PC-9 (cell line): ENCODE measurements around the gene MIER1. TPM values are rescaled to one million over a fixed set of nuclear protein-coding genes. Genes with fewer than 3 reads are reported as not detected.

Source experiments
- BruUV-seq: library from RNA; stranded (reverse); fragments of 400-500 nt; replicated peaks from 2 replicates; lab custom pipeline; 2021; lab: Mats Ljungman, UMichigan
- CTCF ChIA-PET: fragments of 300-600 bp; sonication (Branson Sonifier 250); formaldehyde crosslinking; loops from one replicate; lab custom pipeline; 2022; ENCODE audit warnings: antibody characterized with exemption; lab: Charles Lee
- POLR2A ChIA-PET: fragments of 300-600 bp; sonication (Branson Sonifier 250); formaldehyde crosslinking; loops from one replicate; lab custom pipeline; 2022; ENCODE audit warnings: antibody characterized with exemption; ENCODE audit not compliant: unreplicated experiment; lab: Charles Lee
- DNase-seq, 2 experiments: peaks; one replicate each; pipeline versions ENCODE4 v3.0.0 to v3.0.0-alpha.2; 2015 to 2022; ENCODE audit warnings: mixed read lengths in 1 of 2
- H2AFZ ChIP-seq: fragments of 200-600 bp; sonication (generic); 2 replicates; pipeline ENCODE4 v1.8.1; 2017; ENCODE audit warnings: antibody characterized with exemption
- H3F3A ChIP-seq: fragments of 200-600 bp; sonication (generic); 2 replicates; pipeline ENCODE4 v1.8.1; 2017; ENCODE audit warnings: antibody characterized with exemption, mild to moderate bottlenecking, low read depth; ENCODE audit not compliant: insufficient read depth
- H3K27ac ChIP-seq: fragments of 200-600 bp; sonication (generic); 2 replicates; pipeline ENCODE4 v1.6.1; 2016; ENCODE audit warnings: mixed run types
- H3K27me3 ChIP-seq: fragments of 200-600 bp; sonication (generic); 2 replicates; pipeline ENCODE4 v1.6.1; 2016; ENCODE audit warnings: low read depth, mixed run types; ENCODE audit not compliant: insufficient read depth
- H3K36me3 ChIP-seq: fragments of 200-600 bp; sonication (generic); 2 replicates; pipeline ENCODE4 v1.6.1; 2016; ENCODE audit warnings: low read depth, mixed run types
- H3K4me1 ChIP-seq: fragments of 200-600 bp; sonication (generic); replicated peaks from 2 replicates; pipeline ENCODE4 v1.6.1; 2016; ENCODE audit warnings: mixed run types; ENCODE audit not compliant: insufficient read depth
- H3K4me2 ChIP-seq: fragments of 200-600 bp; sonication (generic); 2 replicates; pipeline ENCODE4 v1.6.1; 2017; ENCODE audit warnings: mixed run types
- H3K4me3 ChIP-seq: fragments of 200-600 bp; sonication (generic); 2 replicates; pipeline ENCODE4 v1.6.1; 2016; ENCODE audit warnings: mixed run types
- H3K79me2 ChIP-seq: fragments of 200-600 bp; sonication (generic); 2 replicates; pipeline ENCODE4 v1.6.1; 2017; ENCODE audit warnings: low read depth, mixed run types
- H3K9me2 ChIP-seq: fragments of 200-600 bp; sonication (generic); 2 replicates; pipeline ENCODE4 v1.8.1; 2017; ENCODE audit warnings: mild to moderate bottlenecking; ENCODE audit not compliant: insufficient read depth
- H3K9me3 ChIP-seq: fragments of 200-600 bp; sonication (generic); 2 replicates; pipeline ENCODE4 v1.8.1; 2016; ENCODE audit warnings: low read depth; ENCODE audit not compliant: insufficient read depth
- H4K20me1 ChIP-seq: fragments of 200-600 bp; sonication (generic); 2 replicates; pipeline ENCODE4 v1.8.1; 2017; ENCODE audit not compliant: insufficient read depth
- EZH2 ChIP-seq: fragments of 200-600 bp; sonication (generic); IDR thresholded peaks from 2 replicates; pipeline ENCODE4 v1.8.0; 2017; ENCODE audit warnings: antibody characterized with exemption, low read depth
- intact Hi-C: fragments of 100-400 bp; cut with micrococcal nuclease; formaldehyde crosslinking; loops from one replicate; pipeline ENCODE4 v1.10.0; 2022; ENCODE audit not compliant: unreplicated experiment
- total RNA-seq: library from RNA; stranded (reverse); gene quantifications from 2 replicates; pipeline ENCODE4 v1.2.3, GENCODE V29; 2021
- TF ChIP-seq, protein P1 (sequence below): fragments of 200-600 bp; sonication (generic); conservative IDR thresholded peaks from 2 replicates; pipeline ENCODE4 v1.6.1; 2017; ENCODE audit warnings: mixed run types, antibody characterized with exemption, mild to moderate bottlenecking, moderate library complexity

The MIER1 gene
- total RNA-seq, 1 experiment from 2014 or later = 30.4 TPM

- peak; percentile 72 to 97 for DNase-seq
- intact Hi-C loops = loop anchor here (2.0 to 10.0 kb wide), 3 partner anchors 15 to 755 kb away; partner anchors contain the start of genes GADD45A and SERBP1
- H3K4me3 ChIP-seq = peak overlapping the region; percentile 95
- no TSS peak for BruUV-seq
- H4K20me1 ChIP-seq = peaks cover 7% of the 10 kb centered on the region
- peak overlapping the region; percentile 70 for H3K27ac ChIP-seq
- H3F3A ChIP-seq = peaks cover 22% of the 10 kb centered on the region
- ChIA-PET CTCF (interaction anchor here (0.6 kb wide), 1 partner anchor 167 kb away, joined by 6 read pairs; no protein-coding TSS in a partner anchor), POLR2A (interaction anchor here (0.7 kb wide), 1 partner anchor 592 kb away, joined by 8 read pairs; no protein-coding TSS in a partner anchor)
- peaks cover 47% of the 10 kb centered on the region for H3K4me1 ChIP-seq
- H2AFZ ChIP-seq = peak overlapping the region; percentile 80
- H3K9me2 ChIP-seq = no peaks in the 10 kb centered on the region
- 0 out of 2 replicates have a peak, but pooled peaks cover 5% of the 10 kb centered on the region for H3K36me3 ChIP-seq
- no peaks in the 10 kb centered on the region for H3K9me3 ChIP-seq
- peaks cover 80% of the 10 kb centered on the region for H3K79me2 ChIP-seq
- H3K4me2 ChIP-seq = peak overlapping the region; percentile 100
- H3K27me3 ChIP-seq = no peaks in the 10 kb centered on the region
- TF ChIP-seq, protein P1, sequence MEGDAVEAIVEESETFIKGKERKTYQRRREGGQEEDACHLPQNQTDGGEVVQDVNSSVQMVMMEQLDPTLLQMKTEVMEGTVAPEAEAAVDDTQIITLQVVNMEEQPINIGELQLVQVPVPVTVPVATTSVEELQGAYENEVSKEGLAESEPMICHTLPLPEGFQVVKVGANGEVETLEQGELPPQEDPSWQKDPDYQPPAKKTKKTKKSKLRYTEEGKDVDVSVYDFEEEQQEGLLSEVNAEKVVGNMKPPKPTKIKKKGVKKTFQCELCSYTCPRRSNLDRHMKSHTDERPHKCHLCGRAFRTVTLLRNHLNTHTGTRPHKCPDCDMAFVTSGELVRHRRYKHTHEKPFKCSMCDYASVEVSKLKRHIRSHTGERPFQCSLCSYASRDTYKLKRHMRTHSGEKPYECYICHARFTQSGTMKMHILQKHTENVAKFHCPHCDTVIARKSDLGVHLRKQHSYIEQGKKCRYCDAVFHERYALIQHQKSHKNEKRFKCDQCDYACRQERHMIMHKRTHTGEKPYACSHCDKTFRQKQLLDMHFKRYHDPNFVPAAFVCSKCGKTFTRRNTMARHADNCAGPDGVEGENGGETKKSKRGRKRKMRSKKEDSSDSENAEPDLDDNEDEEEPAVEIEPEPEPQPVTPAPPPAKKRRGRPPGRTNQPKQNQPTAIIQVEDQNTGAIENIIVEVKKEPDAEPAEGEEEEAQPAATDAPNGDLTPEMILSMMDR = no peak; the same call in 1 of the 2 replicates
- TF ChIP-seq EZH2 = no peak
These were observed 5.4 kb downstream of the MIER1 start for GRCh38 chr1:66929999-66930822.

GRCh38 chr1:66930823-66931174 is 6.0 kb downstream of the MIER1 start:
- ChIA-PET CTCF (no interaction called here), POLR2A (no interaction called here)
- H3K79me2 ChIP-seq = peaks cover 83% of the 10 kb centered on the region
- no peaks in the 10 kb centered on the region for H3K9me3 ChIP-seq
- H3K4me2 ChIP-seq = peak overlapping the region; percentile 100
- no peak for DNase-seq
- no peaks in the 10 kb centered on the region for H3K27me3 ChIP-seq
- peak overlapping the region; percentile 95 for H3K4me3 ChIP-seq
- no TSS peak for BruUV-seq
- peak overlapping the region; percentile 80 for H2AFZ ChIP-seq
- H3K4me1 ChIP-seq = peaks cover 44% of the 10 kb centered on the region
- H3K36me3 ChIP-seq = 0 out of 2 replicates have a peak, but pooled peaks cover 5% of the 10 kb centered on the region
- intact Hi-C loops = loop anchor here (2.0 to 10.0 kb wide), 3 partner anchors 14 to 754 kb away; partner anchors contain the start of genes GADD45A and SERBP1
- TF ChIP-seq, protein P1 = no peak
- no peak for TF ChIP-seq EZH2
- peaks cover 7% of the 10 kb centered on the region for H4K20me1 ChIP-seq
- peaks cover 17% of the 10 kb centered on the region for H3F3A ChIP-seq
- peak overlapping the region; percentile 70 for H3K27ac ChIP-seq
- no peaks in the 10 kb centered on the region for H3K9me2 ChIP-seq

DNA sequence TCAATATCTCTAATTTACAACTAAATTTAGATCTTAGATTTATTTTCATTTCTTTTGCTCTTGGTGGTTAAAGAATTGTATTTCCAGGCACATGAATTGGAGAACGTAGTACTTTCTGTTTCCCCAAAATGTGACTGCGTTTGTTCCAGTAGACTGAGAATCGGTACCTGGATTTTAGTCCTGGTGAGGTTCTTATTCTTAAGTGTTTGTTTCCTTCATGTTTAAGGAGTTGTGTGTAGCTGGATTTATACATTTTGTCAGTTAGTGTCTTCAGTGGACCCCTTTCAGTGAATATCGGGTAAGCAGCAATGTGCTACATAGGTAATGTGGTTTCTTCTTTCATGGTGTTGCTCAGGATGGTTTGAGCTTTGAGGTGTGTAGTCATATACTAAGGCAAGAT is 6.8 kb downstream of the MIER1 start:
- Histone ChIP-seq H3K4me3 (peak overlapping the region; percentile 95), H3K9me3 (no peaks in the 10 kb centered on the region), H3F3A (peaks cover 13% of the 10 kb centered on the region), H3K27me3 (no peaks in the 10 kb centered on the region), H4K20me1 (peaks cover 7% of the 10 kb centered on the region), H3K9me2 (no peaks in the 10 kb centered on the region), H2AFZ (peak overlapping the region; percentile 44; the same call in 1 of the 2 replicates), H3K79me2 (peaks cover 83% of the 10 kb centered on the region), H3K27ac (peak overlapping the region; percentile 70), H3K4me2 (peak overlapping the region; percentile 100), H3K4me1 (peaks cover 36% of the 10 kb centered on the region), H3K36me3 (0 out of 2 replicates have a peak, but pooled peaks cover 5% of the 10 kb centered on the region)
- no peak for TF ChIP-seq EZH2
- TF ChIP-seq, protein P1 = no peak
- intact Hi-C loops = loop anchor here (2.0 to 10.0 kb wide), 3 partner anchors 13 to 753 kb away; partner anchors contain the start of genes GADD45A and SERBP1
- BruUV-seq = no TSS peak
- ChIA-PET CTCF (no interaction called here), POLR2A (interaction anchor here (0.8 kb wide), 1 partner anchor 13 kb away, joined by 3 read pairs; no protein-coding TSS in a partner anchor)
- no peak for DNase-seq
